ENCODE data around the gene PRKCA. TPM values are rescaled to one million over a fixed set of nuclear protein-coding genes. Genes with fewer than 3 reads are reported as not detected.

The PRKCA gene
- total and polyA plus RNA-seq, 9 of the 15 experiments (the other 6 are each of a cell fraction or from before 2014, with no cell fraction given), result 3.2 to 33.0 (median 17.8) TPM

GRCh38 chr17:66547151-66547865 is 244.9 kb downstream of the PRKCA start:
- BruUV-seq (replicated peaks), result no TSS peak
- Histone ChIP-seq H3K4me3 (no peak overlapping the region), H3K4me1 (replicated peaks in 1 of 2; ENCODE audit: control insufficient read depth in 2 of 2, insufficient read depth in 2 of 2, low read length in 2 of 2) (peaks cover 0 to 3% of the 10 kb centered on the region in 2 experiments; a peak in 3 of 5 replicates), H3K36me3 (ENCODE audit: control insufficient read depth, insufficient read depth, low read length) (no peaks in the 10 kb centered on the region), H3K9me1 (ENCODE audit: control insufficient read depth, insufficient read depth, low read length) (no peaks in the 10 kb centered on the region), H3K27ac (ENCODE audit: extremely low read depth, low read depth, low read length) (no peak overlapping the region), H2AFZ (ENCODE audit: low read depth, low read length) (no peak overlapping the region), H3K4me2 (ENCODE audit: insufficient read depth, low read length) (no peak overlapping the region), H4K20me1 (replicated peaks; ENCODE audit: control insufficient read depth, insufficient read depth, low read length) (peaks cover 11% of the 10 kb centered on the region; the same call in 1 of the 2 replicates), H3K79me2 (ENCODE audit: control insufficient read depth, insufficient read depth, low read length) (0 out of 3 replicates have a peak, but pooled peaks cover 3% of the 10 kb centered on the region), H3K9me3 (replicated peaks; ENCODE audit: control insufficient read depth, insufficient read depth, low read depth, low read length) (no peaks in the 10 kb centered on the region), H3K9ac (ENCODE audit: insufficient read depth in 1 of 2, low read depth in 2 of 2, low read length in 2 of 2) (no peak overlapping the region), H3K27me3 (ENCODE audit: control insufficient read depth in 2 of 2, insufficient read depth in 2 of 2, low read length in 2 of 2) (no peaks in the 10 kb centered on the region)
- ChIA-PET CTCF (ENCODE audit: low intra/inter-chr PET ratio) (no interaction called here), POLR2A (interaction anchor here (1.1 kb wide), 1 partner anchor 100 kb away, joined by 3 read pairs; no protein-coding TSS in a partner anchor)
- 77% methylated on average over 3 of the region's 3 CpGs for WGBS (ENCODE audit: insufficient coverage, low coverage, missing lambda C conversion rate)
- no peak for DNase-seq (ENCODE audit: extremely low read depth in 1 of 4, low spot score in 3 of 4)
- in situ Hi-C loops (cut with MboI), result no loop called here
- no peak for TF ChIP-seq HES1 (IDR thresholded peaks at IDR 0.05; ENCODE audit: low read depth)
- no peak for TF ChIP-seq MITF (IDR thresholded peaks at IDR 0.05)
- TF ChIP-seq PYGO2 (tag; IDR thresholded peaks at IDR 0.05), result no peak
- no peak for TF ChIP-seq HDAC6 (IDR thresholded peaks at IDR 0.05; ENCODE audit: low read depth, low read length)
- ATAC-seq, result no peak
- intact Hi-C loops (cut with micrococcal nuclease), result no loop called here
- no peak for FAIRE-seq

Data from K562 (cell line).